CD8-positive, alpha-beta memory T cell (primary cell): ENCODE data around the gene CCDC190. TPM values are rescaled to one million over a fixed set of nuclear protein-coding genes. Genes with fewer than 3 reads are reported as not detected.

Experiments used
- CTCF ChIA-PET: fragments of 350-600 bp; sonication (Branson Sonifier 250); formaldehyde crosslinking; loops from one replicate; lab custom pipeline; 2021; ENCODE audit warnings: antibody characterized with exemption; lab: Charles Lee
- POLR2A ChIA-PET: fragments of 350-600 bp; sonication (Branson Sonifier 250); formaldehyde crosslinking; loops from one replicate; lab custom pipeline; 2021; ENCODE audit warnings: antibody characterized with exemption; lab: Charles Lee
- DNase-seq, 5 donors: peaks; one replicate each; pipeline versions ENCODE4 v3.0.0 to v3.0.0-alpha.2; 2020 to 2022; ENCODE audit warnings: mixed read lengths in 1 of 5
- H3K27ac ChIP-seq: one replicate; pipeline ENCODE4 v1.7.0; 2013; ENCODE audit warnings: low read depth, mild to moderate bottlenecking, low read length, moderate library complexity
- H3K27me3 ChIP-seq: 2 replicates; pipeline ENCODE4 v1.7.0; 2013; ENCODE audit warnings: low read length, mild to moderate bottlenecking; ENCODE audit not compliant: insufficient read depth, poor library complexity, severe bottlenecking
- H3K36me3 ChIP-seq: 2 replicates; pipeline ENCODE4 v1.7.0; 2013; ENCODE audit warnings: mild to moderate bottlenecking, low read length, moderate library complexity; ENCODE audit not compliant: insufficient read depth
- H3K4me1 ChIP-seq: 2 replicates; pipeline ENCODE4 v1.7.0; 2013; ENCODE audit warnings: mild to moderate bottlenecking, low read length, moderate library complexity; ENCODE audit not compliant: insufficient read depth
- H3K4me3 ChIP-seq: 2 replicates; pipeline ENCODE4 v1.7.0; 2013; ENCODE audit warnings: mild to moderate bottlenecking, low read length
- H3K9me3 ChIP-seq: 2 replicates; pipeline ENCODE4 v1.7.0; 2013; ENCODE audit warnings: mild to moderate bottlenecking, low read length
- H3K27ac Mint-ChIP-seq, 8 donors: one replicate each; pipeline ENCODE4 v1.8.0; 2020 to 2021; ENCODE audit warnings: mixed read lengths in 8 of 8, mild to moderate bottlenecking in 6 of 8, inconsistent platforms in 3 of 8, moderate library complexity in 3 of 8
- H3K27me3 Mint-ChIP-seq, 2 donors: one replicate each; pipeline ENCODE4 v1.8.0; 2020 to 2021; ENCODE audit warnings: mixed read lengths in 2 of 2, mild to moderate bottlenecking in 1 of 2, moderate library complexity in 1 of 2
- H3K36me3 Mint-ChIP-seq, 3 donors: one replicate each; pipeline ENCODE4 v1.8.0; 2020 to 2021; ENCODE audit warnings: mixed read lengths in 3 of 3, inconsistent platforms in 1 of 3, mild to moderate bottlenecking in 1 of 3
- H3K4me1 Mint-ChIP-seq, 3 donors: one replicate each; pipeline ENCODE4 v1.8.0; 2020 to 2021; ENCODE audit warnings: mixed read lengths in 3 of 3, inconsistent platforms in 1 of 3, mild to moderate bottlenecking in 1 of 3
- H3K4me3 Mint-ChIP-seq, 7 donors: one replicate each; pipeline ENCODE4 v1.8.0; 2020 to 2021; ENCODE audit warnings: mixed read lengths in 7 of 7, mild to moderate bottlenecking in 6 of 7, moderate library complexity in 4 of 7, inconsistent platforms in 2 of 7
- H3K9me3 Mint-ChIP-seq, 5 donors: one replicate each; pipeline ENCODE4 v1.8.0; 2020 to 2022; ENCODE audit warnings: mixed read lengths in 5 of 5, mild to moderate bottlenecking in 3 of 5, moderate library complexity in 2 of 5, inconsistent platforms in 1 of 5
- polyA plus RNA-seq: library from polyadenylated mRNA; unstranded; fragments of 300-500 nt; fragmentation: Illumina TruSeq; gene quantifications from one replicate; pipeline ENCODE4 v1.2.3, GENCODE V29; 2021
- total RNA-seq, 2 experiments: library from RNA; stranded (reverse); gene quantifications; one replicate each; pipeline ENCODE4 v1.2.3, GENCODE V29; 2021

CCDC190 gene
- total and polyA plus RNA-seq, 3 experiments from 2014 or later = not detected

GRCh38 chr1:162903246-162903645 is 42.3 kb upstream of the CCDC190 start:
- no peak overlapping the region for H3K27ac Mint-ChIP-seq
- Histone ChIP-seq H3K9me3 (no peaks in the 10 kb centered on the region), H3K27me3 (no peaks in the 10 kb centered on the region), H3K36me3 (no peaks in the 10 kb centered on the region), H3K4me1 (no peaks in the 10 kb centered on the region), H3K4me3 (no peak overlapping the region), H3K27ac (no peak overlapping the region)
- no peak for DNase-seq
- no peaks in the 10 kb centered on the region for H3K9me3 Mint-ChIP-seq
- ChIA-PET POLR2A (no interaction called here), CTCF (no interaction called here)
- H3K4me3 Mint-ChIP-seq = no peak overlapping the region
- peaks cover 0 to 2% of the 10 kb centered on the region in 2 donors for H3K27me3 Mint-ChIP-seq
- no peaks in the 10 kb centered on the region for H3K4me1 Mint-ChIP-seq
- no peaks in the 10 kb centered on the region for H3K36me3 Mint-ChIP-seq

GRCh38 chr1:162902416-162902815 is 41.4 kb upstream of the CCDC190 start:
- Mint-ChIP-seq H3K9me3 (no peaks in the 10 kb centered on the region), H3K36me3 (no peaks in the 10 kb centered on the region), H3K27ac (no peak overlapping the region), H3K4me1 (no peaks in the 10 kb centered on the region), H3K27me3 (peaks cover 0 to 2% of the 10 kb centered on the region in 2 donors), H3K4me3 (no peak overlapping the region)
- CTCF ChIA-PET = no interaction called here
- Histone ChIP-seq H3K9me3 (no peaks in the 10 kb centered on the region), H3K36me3 (no peaks in the 10 kb centered on the region), H3K4me3 (no peak overlapping the region), H3K27ac (no peak overlapping the region), H3K27me3 (no peaks in the 10 kb centered on the region), H3K4me1 (no peaks in the 10 kb centered on the region)
- DNase-seq = no peak
- POLR2A ChIA-PET = no interaction called here

- no peaks in the 10 kb centered on the region for H3K9me3 Mint-ChIP-seq
Observed at GRCh38 chr1:162901243-162901642, 40.3 kb upstream of the CCDC190 start.

GRCh38 chr1:162899422-162900146 is 38.6 kb upstream of the CCDC190 start:
- DNase-seq = no peak
- Histone ChIP-seq H3K4me1 (no peaks in the 10 kb centered on the region), H3K9me3 (no peaks in the 10 kb centered on the region), H3K27me3 (no peaks in the 10 kb centered on the region), H3K27ac (no peak overlapping the region), H3K36me3 (no peaks in the 10 kb centered on the region), H3K4me3 (no peak overlapping the region)
- no peaks in the 10 kb centered on the region for H3K4me1 Mint-ChIP-seq
- peak overlapping the region in 1 of 8 donors; percentile 64 for H3K27ac Mint-ChIP-seq
- H3K36me3 Mint-ChIP-seq = no peaks in the 10 kb centered on the region
- POLR2A ChIA-PET = no interaction called here
- no peaks in the 10 kb centered on the region for H3K9me3 Mint-ChIP-seq
- H3K27me3 Mint-ChIP-seq = peaks cover 2 to 7% of the 10 kb centered on the region in 2 donors
- CTCF ChIA-PET = no interaction called here
- no peak overlapping the region for H3K4me3 Mint-ChIP-seq

More at GRCh38 chr1:162901243-162901642, 40.3 kb upstream of the CCDC190 start:
- Mint-ChIP-seq H3K4me3 (no peak overlapping the region), H3K4me1 (no peaks in the 10 kb centered on the region), H3K36me3 (no peaks in the 10 kb centered on the region), H3K27ac (no peak overlapping the region), H3K27me3 (peaks cover 2 to 3% of the 10 kb centered on the region in 2 donors)
- Histone ChIP-seq H3K27ac (no peak overlapping the region), H3K27me3 (no peaks in the 10 kb centered on the region), H3K4me1 (no peaks in the 10 kb centered on the region), H3K9me3 (no peaks in the 10 kb centered on the region), H3K4me3 (no peak overlapping the region), H3K36me3 (no peaks in the 10 kb centered on the region)
- POLR2A ChIA-PET = no interaction called here
- no peak for DNase-seq
- CTCF ChIA-PET = no interaction called here

GRCh38 chr1:162893612-162893908 is 32.6 kb upstream of the CCDC190 start:
- H3K4me3 ChIP-seq = no peak overlapping the region
- no peak overlapping the region for H3K27ac ChIP-seq
- H3K4me3 Mint-ChIP-seq = no peak overlapping the region
- no peaks in the 10 kb centered on the region for H3K27me3 ChIP-seq
- H3K9me3 ChIP-seq = no peaks in the 10 kb centered on the region
- POLR2A ChIA-PET = no interaction called here
- H3K4me1 Mint-ChIP-seq = no peaks in the 10 kb centered on the region
- CTCF ChIA-PET = no interaction called here
- no peak overlapping the region for H3K27ac Mint-ChIP-seq
- no peaks in the 10 kb centered on the region for H3K4me1 ChIP-seq
- peaks cover 3 to 15% of the 10 kb centered on the region in 2 donors for H3K27me3 Mint-ChIP-seq
- H3K9me3 Mint-ChIP-seq = no peaks in the 10 kb centered on the region
- no peaks in the 10 kb centered on the region for H3K36me3 Mint-ChIP-seq
- H3K36me3 ChIP-seq = no peaks in the 10 kb centered on the region
- DNase-seq = no peak

- ChIA-PET POLR2A (no interaction called here), CTCF (no interaction called here)
- Mint-ChIP-seq H3K27me3 (peaks cover 3 to 15% of the 10 kb centered on the region in 2 donors), H3K27ac (peak overlapping the region in 1 of 8 donors; percentile 27), H3K4me3 (no peak overlapping the region), H3K9me3 (no peaks in the 10 kb centered on the region), H3K36me3 (no peaks in the 10 kb centered on the region), H3K4me1 (no peaks in the 10 kb centered on the region)
- H3K36me3 ChIP-seq = no peaks in the 10 kb centered on the region
- no peaks in the 10 kb centered on the region for H3K9me3 ChIP-seq
- H3K27ac ChIP-seq = no peak overlapping the region
- no peak overlapping the region for H3K4me3 ChIP-seq
- H3K27me3 ChIP-seq = no peaks in the 10 kb centered on the region
- H3K4me1 ChIP-seq = no peaks in the 10 kb centered on the region
- no peak for DNase-seq
Observed at GRCh38 chr1:162892906-162893611, 32.1 kb upstream of the CCDC190 start.

GRCh38 chr1:162889989-162890388 is 29.0 kb upstream of the CCDC190 start:
- H3K27me3 ChIP-seq = no peaks in the 10 kb centered on the region
- no peaks in the 10 kb centered on the region for H3K9me3 ChIP-seq
- DNase-seq = no peak
- no peaks in the 10 kb centered on the region for H3K4me1 ChIP-seq
- Mint-ChIP-seq H3K4me1 (no peaks in the 10 kb centered on the region), H3K27ac (no peak overlapping the region), H3K36me3 (no peaks in the 10 kb centered on the region), H3K27me3 (peaks cover 7 to 10% of the 10 kb centered on the region in 2 donors), H3K4me3 (no peak overlapping the region), H3K9me3 (no peaks in the 10 kb centered on the region)
- CTCF ChIA-PET = no interaction called here
- POLR2A ChIA-PET = no interaction called here
- no peak overlapping the region for H3K27ac ChIP-seq
- H3K4me3 ChIP-seq = no peak overlapping the region
- no peaks in the 10 kb centered on the region for H3K36me3 ChIP-seq

GRCh38 chr1:162886705-162887104 is 25.7 kb upstream of the CCDC190 start:
- Mint-ChIP-seq H3K9me3 (no peaks in the 10 kb centered on the region), H3K36me3 (no peaks in the 10 kb centered on the region), H3K27me3 (peaks cover 13 to 17% of the 10 kb centered on the region in 2 donors), H3K27ac (no peak overlapping the region), H3K4me3 (no peak overlapping the region), H3K4me1 (no peaks in the 10 kb centered on the region)
- CTCF ChIA-PET = no interaction called here
- no peak overlapping the region for H3K27ac ChIP-seq
- H3K9me3 ChIP-seq = no peaks in the 10 kb centered on the region
- POLR2A ChIA-PET = no interaction called here
- no peaks in the 10 kb centered on the region for H3K36me3 ChIP-seq
- H3K27me3 ChIP-seq = no peaks in the 10 kb centered on the region
- no peaks in the 10 kb centered on the region for H3K4me1 ChIP-seq
- no peak overlapping the region for H3K4me3 ChIP-seq
- DNase-seq = no peak
